Loucy (cell line): ENCODE measurements around the gene CST9.

Experiments used
- H2AFZ ChIP-seq: fragments of 200-600 bp; sonication (generic); 2 replicates; pipeline ENCODE4 v1.6.0; 2016; ENCODE audit warnings: antibody characterized with exemption, mild to moderate bottlenecking, low read length, moderate library complexity
- H3F3A ChIP-seq: fragments of 200-600 bp; 2 replicates; pipeline ENCODE4 v1.6.0; 2016; ENCODE audit warnings: antibody characterized with exemption, low read depth, mild to moderate bottlenecking
- H3K27me3 ChIP-seq: fragments of 200-600 bp; sonication (generic); 2 replicates; pipeline ENCODE4 v1.6.1; 2014; ENCODE audit warnings: low read length, mild to moderate bottlenecking; ENCODE audit not compliant: insufficient read depth, poor library complexity, severe bottlenecking
- H3K36me3 ChIP-seq: fragments of 200-600 bp; sonication (generic); 2 replicates; pipeline ENCODE4 v1.6.1; 2016; ENCODE audit warnings: low read length; ENCODE audit not compliant: insufficient read depth
- H3K4me1 ChIP-seq: fragments of 200-600 bp; sonication (generic); 2 replicates; pipeline ENCODE4 v1.5.1; 2014; ENCODE audit warnings: low read length, mild to moderate bottlenecking; ENCODE audit not compliant: insufficient read depth, poor library complexity, severe bottlenecking
- H3K4me2 ChIP-seq: fragments of 200-600 bp; sonication (generic); 2 replicates; pipeline ENCODE4 v1.6.0; 2014; ENCODE audit warnings: antibody characterized with exemption, low read length, low read depth, mild to moderate bottlenecking; ENCODE audit not compliant: poor library complexity, severe bottlenecking
- H3K4me3 ChIP-seq: fragments of 200-600 bp; sonication (generic); 2 replicates; pipeline ENCODE4 v1.5.1; 2014; ENCODE audit warnings: low read length, mild to moderate bottlenecking, mixed read lengths; ENCODE audit not compliant: poor library complexity, severe bottlenecking
- H3K79me2 ChIP-seq: fragments of 200-600 bp; sonication (generic); 2 replicates; pipeline ENCODE4 v1.6.1; 2014; ENCODE audit warnings: low read length; ENCODE audit not compliant: insufficient read depth
- H3K9ac ChIP-seq: fragments of 200-600 bp; sonication (generic); 2 replicates; pipeline ENCODE4 v1.6.0; 2014; ENCODE audit warnings: mild to moderate bottlenecking, low read depth, low read length, moderate library complexity; ENCODE audit not compliant: poor library complexity, severe bottlenecking
- H3K9me2 ChIP-seq: fragments of 200-600 bp; sonication (generic); replicated peaks from 2 replicates; pipeline ENCODE4 v1.6.1; 2016; ENCODE audit warnings: low read depth, low read length, mixed read lengths
- H3K9me3 ChIP-seq: fragments of 200-600 bp; sonication (generic); 2 replicates; pipeline ENCODE4 v1.6.1; 2014; ENCODE audit warnings: mild to moderate bottlenecking, antibody characterized with exemption, low read length, low read depth; ENCODE audit not compliant: insufficient read depth
- H4K20me1 ChIP-seq: fragments of 200-600 bp; sonication (generic); 2 replicates; pipeline ENCODE4 v1.6.0; 2014; ENCODE audit warnings: antibody characterized with exemption, low read length, mild to moderate bottlenecking; ENCODE audit not compliant: insufficient read depth, poor library complexity, severe bottlenecking
- EZH2phosphoT487 ChIP-seq: fragments of 200-600 bp; IDR thresholded peaks from 2 replicates; pipeline ENCODE4 v1.6.1; 2018; ENCODE audit warnings: antibody characterized with exemption, mild to moderate bottlenecking, moderate library complexity, borderline replicate concordance
- TF ChIP-seq, protein P1 (sequence below): fragments of 200-600 bp; sonication (generic); conservative IDR thresholded peaks from 2 replicates; pipeline ENCODE4 v1.5.1; 2014; ENCODE audit warnings: mild to moderate bottlenecking, antibody characterized with exemption, low read length

The CST9 gene

DNA sequence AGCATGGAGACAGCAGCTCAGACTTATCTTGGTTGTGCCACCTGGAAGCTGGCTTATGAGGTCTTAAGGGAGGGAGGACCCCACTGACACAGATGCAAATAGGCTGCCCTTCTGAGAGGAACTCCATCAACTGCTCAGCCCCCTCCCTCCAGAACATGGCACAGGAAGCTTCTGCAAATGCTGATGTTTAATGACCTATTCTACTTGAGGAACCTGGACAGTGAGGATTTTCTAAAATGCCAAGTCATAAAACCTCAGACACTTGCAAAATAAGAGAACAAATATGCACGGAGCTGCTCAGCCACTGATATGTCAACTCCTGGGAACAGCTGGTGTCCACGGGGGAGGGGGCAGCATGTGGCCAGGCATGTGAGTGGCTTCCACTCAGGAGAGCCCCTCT lies 3.5 kb downstream of the CST9 start:
- Histone ChIP-seq H2AFZ (no peak overlapping the region), H3K4me2 (no peak overlapping the region), H3K79me2 (no peaks in the 10 kb centered on the region), H3K9ac (no peak overlapping the region), H3K27me3 (no peaks in the 10 kb centered on the region), H4K20me1 (no peaks in the 10 kb centered on the region), H3K9me2 (no peaks in the 10 kb centered on the region), H3K9me3 (no peaks in the 10 kb centered on the region), H3K36me3 (no peaks in the 10 kb centered on the region), H3F3A (no peaks in the 10 kb centered on the region), H3K4me1 (peaks cover 3% of the 10 kb centered on the region), H3K4me3 (no peak overlapping the region)
- TF ChIP-seq, protein P1, sequence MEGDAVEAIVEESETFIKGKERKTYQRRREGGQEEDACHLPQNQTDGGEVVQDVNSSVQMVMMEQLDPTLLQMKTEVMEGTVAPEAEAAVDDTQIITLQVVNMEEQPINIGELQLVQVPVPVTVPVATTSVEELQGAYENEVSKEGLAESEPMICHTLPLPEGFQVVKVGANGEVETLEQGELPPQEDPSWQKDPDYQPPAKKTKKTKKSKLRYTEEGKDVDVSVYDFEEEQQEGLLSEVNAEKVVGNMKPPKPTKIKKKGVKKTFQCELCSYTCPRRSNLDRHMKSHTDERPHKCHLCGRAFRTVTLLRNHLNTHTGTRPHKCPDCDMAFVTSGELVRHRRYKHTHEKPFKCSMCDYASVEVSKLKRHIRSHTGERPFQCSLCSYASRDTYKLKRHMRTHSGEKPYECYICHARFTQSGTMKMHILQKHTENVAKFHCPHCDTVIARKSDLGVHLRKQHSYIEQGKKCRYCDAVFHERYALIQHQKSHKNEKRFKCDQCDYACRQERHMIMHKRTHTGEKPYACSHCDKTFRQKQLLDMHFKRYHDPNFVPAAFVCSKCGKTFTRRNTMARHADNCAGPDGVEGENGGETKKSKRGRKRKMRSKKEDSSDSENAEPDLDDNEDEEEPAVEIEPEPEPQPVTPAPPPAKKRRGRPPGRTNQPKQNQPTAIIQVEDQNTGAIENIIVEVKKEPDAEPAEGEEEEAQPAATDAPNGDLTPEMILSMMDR, result no peak

DNA sequence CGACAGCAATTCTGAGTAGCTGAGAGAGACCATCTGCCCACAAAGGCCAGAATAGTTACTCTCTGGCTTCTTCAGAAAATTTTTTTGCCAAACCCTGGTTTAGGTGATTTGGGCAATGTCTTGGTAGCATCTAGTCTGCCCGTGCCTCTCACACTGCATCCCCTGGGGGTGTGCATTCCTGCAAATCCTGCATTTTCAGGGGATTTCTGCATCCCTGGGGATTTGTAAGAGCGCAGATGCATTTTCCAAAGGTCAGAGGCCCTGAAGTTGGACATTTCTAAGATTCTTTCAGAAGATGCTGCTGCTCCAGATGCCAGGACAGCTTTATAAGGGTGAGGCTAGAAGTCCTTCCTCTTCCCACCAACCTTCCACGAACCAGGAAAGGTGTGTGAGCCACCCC lies 4.0 kb downstream of the CST9 start:
- no peak overlapping the region for H2AFZ ChIP-seq
- H3K4me1 ChIP-seq, result peaks cover under 1% of the 10 kb centered on the region
- no peak overlapping the region for H3K4me2 ChIP-seq
- no peaks in the 10 kb centered on the region for H3K36me3 ChIP-seq
- H3K9me2 ChIP-seq, result no peaks in the 10 kb centered on the region
- TF ChIP-seq, protein P1, result no peak
- TF ChIP-seq EZH2phosphoT487, result no peak
- no peaks in the 10 kb centered on the region for H3K79me2 ChIP-seq
- no peak overlapping the region for H3K4me3 ChIP-seq
- H3K9me3 ChIP-seq, result no peaks in the 10 kb centered on the region
- H3K9ac ChIP-seq, result no peak overlapping the region
- H3K27me3 ChIP-seq, result no peaks in the 10 kb centered on the region
- no peaks in the 10 kb centered on the region for H3F3A ChIP-seq
- H4K20me1 ChIP-seq, result no peaks in the 10 kb centered on the region

DNA sequence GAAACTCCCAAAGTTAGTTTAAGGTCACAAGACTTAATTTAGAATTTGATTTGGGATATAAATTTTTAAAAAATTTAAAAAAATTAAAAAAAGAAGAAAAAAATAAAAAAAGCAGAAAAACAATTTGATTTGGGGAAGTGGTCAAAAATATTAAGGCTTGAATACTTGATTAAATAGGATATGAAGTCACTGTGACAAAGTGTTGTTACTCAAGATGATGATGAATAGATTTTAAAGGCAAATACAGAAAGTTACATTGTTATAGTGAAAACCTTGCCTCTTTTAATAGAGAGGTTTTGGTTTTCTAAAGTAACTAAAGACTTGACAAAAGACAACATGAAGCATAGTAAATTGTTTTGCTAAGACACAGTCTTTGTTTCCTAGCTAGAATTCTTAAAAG lies 7.2 kb downstream of the CST9 start:
- TF ChIP-seq, protein P1, result no peak
- TF ChIP-seq EZH2phosphoT487, result no peak
- no peaks in the 10 kb centered on the region for H3K36me3 ChIP-seq
- H3K4me2 ChIP-seq, result no peak overlapping the region
- H3K27me3 ChIP-seq, result no peaks in the 10 kb centered on the region
- H3K4me3 ChIP-seq, result no peak overlapping the region
- no peaks in the 10 kb centered on the region for H3K4me1 ChIP-seq
- H4K20me1 ChIP-seq, result no peaks in the 10 kb centered on the region
- no peaks in the 10 kb centered on the region for H3K9me2 ChIP-seq
- no peak overlapping the region for H2AFZ ChIP-seq
- H3K9me3 ChIP-seq, result no peaks in the 10 kb centered on the region
- H3K9ac ChIP-seq, result no peak overlapping the region
- no peaks in the 10 kb centered on the region for H3F3A ChIP-seq
- no peaks in the 10 kb centered on the region for H3K79me2 ChIP-seq
